Endometrium (tissue), 2 donors: ENCODE results near the gene MSI2.
"Not testable (repeated sequence)": the region's sequence is repeated elsewhere in the genome, so short reads cannot be mapped to it uniquely, and the experiment has no call there.

ENCODE experiments used
- FAIRE-seq: peaks from 2 replicates; lab custom pipeline; 2012; peaks lifted over from hg19 to GRCh38; lab: Jason Lieb, UNC
- donor health status: control.
- donor health status: control.

MSI2 gene

GRCh38 chr17:57604771-57605674, 348.7 kb downstream of the MSI2 start:
- FAIRE-seq: no peak

- no peak for FAIRE-seq
Observed at GRCh38 chr17:57605675-57606105, 349.4 kb downstream of the MSI2 start.

- FAIRE-seq: no peak
Observed at GRCh38 chr17:57606111-57606875, 350.0 kb downstream of the MSI2 start.

GRCh38 chr17:57607553-57608120, 351.3 kb downstream of the MSI2 start:
- no peak for FAIRE-seq

GRCh38 chr17:57608369-57609124, 352.2 kb downstream of the MSI2 start:
- FAIRE-seq: no peak

GRCh38 chr17:57609125-57609877, 353.0 kb downstream of the MSI2 start:
- no peak for FAIRE-seq

GRCh38 chr17:57609878-57610270, 353.6 kb downstream of the MSI2 start:
- FAIRE-seq: no peak

GRCh38 chr17:57612202-57613071, 356.1 kb downstream of the MSI2 start:
- FAIRE-seq: no peak

GRCh38 chr17:57614742-57615141, 358.4 kb downstream of the MSI2 start:
- FAIRE-seq: no peak

- no peak for FAIRE-seq
Observed at GRCh38 chr17:57615836-57616757, 359.8 kb downstream of the MSI2 start.

- FAIRE-seq: no peak
Observed at GRCh38 chr17:57617218-57617617, 360.9 kb downstream of the MSI2 start.

GRCh38 chr17:57619061-57619937, 363.0 kb downstream of the MSI2 start:
- no peak for FAIRE-seq

GRCh38 chr17:57620576-57620975, 364.3 kb downstream of the MSI2 start:
- no peak for FAIRE-seq

GRCh38 chr17:57621791-57622190, 365.5 kb downstream of the MSI2 start:
- FAIRE-seq: not testable (repeated sequence)

- FAIRE-seq: no peak
Observed at GRCh38 chr17:57622306-57622682, 366.0 kb downstream of the MSI2 start.

- FAIRE-seq: no peak
Observed at GRCh38 chr17:57622683-57623433, 366.5 kb downstream of the MSI2 start.

- FAIRE-seq: no peak
Observed at GRCh38 chr17:57623620-57624019, 367.3 kb downstream of the MSI2 start.
